ENCODE results near the gene SNCAIP. TPM values are rescaled to one million over a fixed set of nuclear protein-coding genes. Genes with fewer than 3 reads are reported as not detected.

SNCAIP gene
- 10 to 100 TPM; 12.7 to 16.1 TPM for total RNA-seq
- 28.4 TPM for polyA plus RNA-seq (ENCODE audit: insufficient read depth, low read depth, low replicate concordance)
- long read RNA-seq, donor 1, partial matches to known transcripts: 0 of 2 reads
- long read RNA-seq, donor 1, other reads (novel, unspliced or antisense): 0 of 2 reads
- long read RNA-seq, donor 2, partial matches to known transcripts: 0 of 2 reads
- long read RNA-seq, donor 2, other reads (novel, unspliced or antisense): 0 of 2 reads

DNA sequence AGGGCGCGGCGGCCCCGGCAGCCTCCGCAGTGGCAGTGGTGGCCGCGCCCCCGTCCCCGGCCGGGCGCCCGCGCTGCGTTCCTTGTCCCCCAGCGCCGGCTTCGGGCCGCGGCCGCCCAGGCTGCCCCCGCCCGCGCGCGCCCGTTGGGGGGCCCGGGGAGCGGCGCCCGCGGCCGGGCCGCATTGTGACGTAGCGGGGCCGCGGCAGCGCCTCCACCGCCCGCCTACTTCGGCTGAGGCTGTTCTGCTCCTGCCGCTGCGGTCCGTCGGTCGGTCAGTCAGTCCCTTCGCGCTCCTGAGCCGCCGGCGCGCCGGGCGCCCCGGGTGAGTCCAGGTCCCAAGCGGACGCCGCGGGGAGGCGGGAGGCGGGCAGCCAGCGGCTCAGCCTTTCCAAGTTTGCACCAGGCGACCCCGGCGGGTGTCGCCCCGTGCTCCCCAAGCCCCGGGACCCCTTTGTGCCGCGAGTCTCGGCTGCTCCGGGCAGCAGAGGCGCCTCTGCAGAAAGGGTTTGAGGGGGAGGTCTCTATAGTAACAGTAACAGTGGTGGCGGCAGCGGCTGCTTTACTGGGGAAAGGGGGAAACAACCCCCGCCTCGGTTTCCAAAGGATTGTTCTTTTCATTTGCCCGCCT lies at the start of gene SNCAIP:
TSS of gene SNCAIP (plus strand) at position 277 of the 630 bp plus-strand sequence. CDS start 78,898 bp downstream, outside the sequence.
- peak within 1 kb of the TSS; percentile 68 to 70 for H3K4me3 ChIP-seq
- WGBS, 2 donors: 0 to 1% methylated on average over 2 to 42 of the region's 78 CpGs
- peaks cover 4% of the 10 kb centered on the region for H3K4me1 ChIP-seq
- no peaks in the 10 kb centered on the region for H3K27me3 ChIP-seq
- H3K36me3 ChIP-seq (ENCODE audit: low read depth, missing control alignments): no peaks in the 10 kb centered on the region
- no peaks in the 10 kb centered on the region for H3K9me3 ChIP-seq
- H3K27ac ChIP-seq: peak within 1 kb of the TSS; percentile 63 to 81
- no peak for TF ChIP-seq POLR2A (IDR thresholded peaks at IDR 0.05)
- TF ChIP-seq CTCF (IDR thresholded peaks at IDR 0.05): no peak
- peak; percentile 56 for DNase-seq
- intact Hi-C loops (cut with DNase I; ENCODE audit: low total_unique reads): no loop called here

DNA sequence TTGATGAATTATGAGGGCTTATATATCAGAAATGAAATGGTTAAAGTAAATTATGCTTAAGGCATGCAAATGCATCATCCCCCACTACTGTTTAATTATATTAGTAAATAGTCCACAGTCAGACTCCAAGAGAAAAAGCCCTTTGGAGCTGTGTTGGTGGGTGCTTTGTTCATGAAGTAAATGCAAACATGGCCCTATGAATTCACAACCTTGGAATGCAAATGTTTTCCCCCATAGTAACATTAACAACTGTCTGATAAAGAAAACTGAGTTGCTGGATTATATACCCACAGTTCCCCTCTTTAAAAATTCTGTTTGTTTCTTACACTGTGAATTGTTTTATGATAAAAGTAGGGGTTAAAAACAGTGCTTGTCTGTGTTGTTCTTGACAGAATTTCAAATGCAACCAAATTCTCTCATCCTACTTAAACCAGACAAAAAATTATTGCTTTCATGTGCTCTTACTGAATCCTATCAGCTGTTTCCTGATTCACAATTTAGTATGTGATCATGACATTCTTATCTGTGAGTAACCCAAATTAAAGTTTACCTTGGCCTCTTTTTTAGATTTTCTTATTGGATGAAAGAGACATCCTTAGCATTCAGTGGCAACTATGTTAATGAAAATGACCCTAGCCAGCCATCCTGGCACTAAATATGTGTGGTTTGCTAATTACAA lies 48.5 kb upstream of the SNCAIP start:
- Histone ChIP-seq H3K27ac (no peak overlapping the region), H3K36me3 (ENCODE audit: low read depth, missing control alignments) (no peaks in the 10 kb centered on the region), H3K9me3 (no peaks in the 10 kb centered on the region), H3K4me1 (no peaks in the 10 kb centered on the region), H3K4me3 (no peak overlapping the region), H3K27me3 (no peaks in the 10 kb centered on the region)
- DNase-seq: no peak
- TF ChIP-seq POLR2A (IDR thresholded peaks at IDR 0.05): no peak
- no peak for TF ChIP-seq CTCF (IDR thresholded peaks at IDR 0.05)
- intact Hi-C loops (cut with DNase I; ENCODE audit: low total_unique reads): no loop called here

DNA sequence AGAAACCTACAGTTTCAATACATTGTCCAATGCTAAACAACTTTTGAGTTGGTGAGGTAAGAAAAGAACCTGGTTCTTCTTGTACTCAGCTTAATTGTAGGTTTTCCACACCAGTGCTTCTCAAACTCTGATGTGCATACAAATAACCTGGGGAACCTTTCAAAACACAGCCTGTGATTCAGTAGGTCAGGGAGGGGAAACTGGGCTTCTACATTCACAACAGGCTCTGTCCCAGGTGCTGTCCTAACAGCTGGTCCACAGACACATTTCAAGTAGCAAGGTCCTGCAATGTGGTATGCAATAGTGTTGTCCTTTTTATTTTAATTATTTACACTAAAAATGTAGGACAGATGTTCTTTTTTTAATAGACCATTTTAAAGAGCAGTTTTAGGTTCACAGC lies 47.4 kb upstream of the SNCAIP start:
- no peaks in the 10 kb centered on the region for H3K4me1 ChIP-seq
- intact Hi-C loops (cut with DNase I; ENCODE audit: low total_unique reads): no loop called here
- H3K4me3 ChIP-seq: no peak overlapping the region
- TF ChIP-seq POLR2A (IDR thresholded peaks at IDR 0.05): no peak
- TF ChIP-seq CTCF (IDR thresholded peaks at IDR 0.05): no peak
- no peak overlapping the region for H3K27ac ChIP-seq
- no peaks in the 10 kb centered on the region for H3K27me3 ChIP-seq
- no peak for DNase-seq
- no peaks in the 10 kb centered on the region for H3K9me3 ChIP-seq
- no peaks in the 10 kb centered on the region for H3K36me3 ChIP-seq (ENCODE audit: low read depth, missing control alignments)

GRCh38 chr5:122267185-122267584 lies 44.9 kb upstream of the SNCAIP start:
- WGBS, 2 donors: 73 to 83% methylated on average over 6 of the region's 6 CpGs
- Histone ChIP-seq H3K4me1 (no peaks in the 10 kb centered on the region), H3K27me3 (no peaks in the 10 kb centered on the region), H3K36me3 (ENCODE audit: low read depth, missing control alignments) (no peaks in the 10 kb centered on the region), H3K27ac (no peak overlapping the region), H3K4me3 (no peak overlapping the region), H3K9me3 (no peaks in the 10 kb centered on the region)
- intact Hi-C loops (cut with DNase I; ENCODE audit: low total_unique reads): no loop called here
- TF ChIP-seq CTCF (IDR thresholded peaks at IDR 0.05) (no peak), POLR2A (IDR thresholded peaks at IDR 0.05) (no peak)
- peak; percentile 42 for DNase-seq
